ENCODE data around the gene GZMH. TPM values are rescaled to one million over a fixed set of nuclear protein-coding genes. Genes with fewer than 3 reads are reported as not detected.

GZMH gene
- total and polyA plus RNA-seq, 2 of the 4 experiments (the other 2 are of a cell fraction) = not detected

GRCh38 chr14:24613241-24613640, 3.8 kb upstream of the GZMH start:
- no peak overlapping the region for H3K4me3 ChIP-seq (ENCODE audit: insufficient read depth, low read depth, low read length)
- no peak overlapping the region for H4K8ac ChIP-seq (ENCODE audit: low read depth in 2 of 2, low read length in 2 of 2)
- no TSS peak for BruUV-seq (replicated peaks)
- H3K4me2 ChIP-seq (ENCODE audit: low read depth, low read length) = no peak overlapping the region
- H3K56ac ChIP-seq (ENCODE audit: extremely low read depth, insufficient read depth, low read length) = no peak overlapping the region
- no peak overlapping the region for H3K9ac ChIP-seq (ENCODE audit: low read depth, low read length)
- no peaks in the 10 kb centered on the region for H3K79me1 ChIP-seq (ENCODE audit: low read depth in 1 of 2, low read length in 2 of 2)
- ChIA-PET POLR2A (ENCODE audit: unreplicated experiment) (no interaction called here), CTCF (no interaction called here)
- H2AK9ac ChIP-seq (replicated peaks; ENCODE audit: low read depth, low read length, poor library complexity) = no peak overlapping the region
- dilution Hi-C loops (cut with HindIII; ENCODE audit: low sequenced_read_pairs, unreplicated experiment) (no loop called here), in situ Hi-C loops (cut with MboI; ENCODE audit: low sequenced_read_pairs) (no loop called here), intact Hi-C loops (cut with micrococcal nuclease) (no loop called here)
- DNase-seq (no peak), ATAC-seq (ENCODE audit: low read depth) (no peak)
- no peak overlapping the region for H3K23ac ChIP-seq (ENCODE audit: low read depth, low read length)
- no peak overlapping the region for H3K4ac ChIP-seq (ENCODE audit: low read depth, low read length)
- H2AK5ac ChIP-seq (ENCODE audit: low read depth, low read length) = no peak overlapping the region
- 0% methylated on average over 1 of the region's 1 CpG; no CpG with 5 or more reads in 1 of the 2 experiments for WGBS, 2 experiments (ENCODE audit: extremely low coverage in 2 of 2, insufficient read length in 1 of 2)
- H3K14ac ChIP-seq (replicated peaks; ENCODE audit: low read depth, low read length) = no peak overlapping the region
- no peak overlapping the region for H3K18ac ChIP-seq (ENCODE audit: low read depth, low read length)
- no peak overlapping the region for H4K5ac ChIP-seq (ENCODE audit: low read depth, low read length)
- no peak overlapping the region for H2AFZ ChIP-seq (replicated peaks; ENCODE audit: low read length, poor library complexity)
- H3K4me1 ChIP-seq (ENCODE audit: control insufficient read depth, insufficient read depth, low read length) = no peaks in the 10 kb centered on the region
- TF ChIP-seq RFX5 (IDR thresholded peaks at IDR 0.05; ENCODE audit: low read depth, low read length) (no peak), BHLHE40 (IDR thresholded peaks at IDR 0.05; ENCODE audit: low read depth, low read length) (no peak), USF2 (IDR thresholded peaks at IDR 0.05; ENCODE audit: low read depth, low read length) (no peak), CTCF (conservative IDR thresholded peaks at IDR 0.05; ENCODE audit: low read depth, low read length) (no peak), FOS (IDR thresholded peaks at IDR 0.05; ENCODE audit: low read depth, low read length) (no peak), RCOR1 (IDR thresholded peaks at IDR 0.05; ENCODE audit: insufficient replicate concordance, low read length) (no peak)
- TF ChIP-seq, protein P1, sequence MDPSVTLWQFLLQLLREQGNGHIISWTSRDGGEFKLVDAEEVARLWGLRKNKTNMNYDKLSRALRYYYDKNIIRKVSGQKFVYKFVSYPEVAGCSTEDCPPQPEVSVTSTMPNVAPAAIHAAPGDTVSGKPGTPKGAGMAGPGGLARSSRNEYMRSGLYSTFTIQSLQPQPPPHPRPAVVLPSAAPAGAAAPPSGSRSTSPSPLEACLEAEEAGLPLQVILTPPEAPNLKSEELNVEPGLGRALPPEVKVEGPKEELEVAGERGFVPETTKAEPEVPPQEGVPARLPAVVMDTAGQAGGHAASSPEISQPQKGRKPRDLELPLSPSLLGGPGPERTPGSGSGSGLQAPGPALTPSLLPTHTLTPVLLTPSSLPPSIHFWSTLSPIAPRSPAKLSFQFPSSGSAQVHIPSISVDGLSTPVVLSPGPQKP (IDR thresholded peaks at IDR 0.05; ENCODE audit: borderline replicate concordance, low read depth, low read length) = no peak
- no peaks in the 10 kb centered on the region for H4K20me1 ChIP-seq (ENCODE audit: insufficient read depth, low read length)
- H3K9me3 ChIP-seq (ENCODE audit: control insufficient read depth, insufficient read depth, low read length) = no peaks in the 10 kb centered on the region
- H3K27me3 ChIP-seq (ENCODE audit: control insufficient read depth, insufficient read depth, low read length) = no peaks in the 10 kb centered on the region
- no peak overlapping the region for H3K27ac ChIP-seq (ENCODE audit: insufficient read depth, low read length)
- no peak overlapping the region for H2BK120ac ChIP-seq (ENCODE audit: low read depth, low read length)
- H2BK20ac ChIP-seq (ENCODE audit: low read depth, low read length) = no peak overlapping the region
- H3K36me3 ChIP-seq (ENCODE audit: control insufficient read depth, insufficient read depth, low read length) = no peaks in the 10 kb centered on the region
- H3K9me1 ChIP-seq (ENCODE audit: insufficient read depth, low read length) = no peaks in the 10 kb centered on the region
- no peak overlapping the region for H2BK15ac ChIP-seq (ENCODE audit: low read depth, low read length)
- H4K91ac ChIP-seq (ENCODE audit: insufficient read depth, low read depth, low read length) = no peak overlapping the region
- H2BK5ac ChIP-seq (ENCODE audit: low read depth, low read length, poor library complexity, severe bottlenecking) = no peak overlapping the region

Data from IMR-90 (cell line).